OCI-LY7 (cell line): ENCODE data around the gene TBX2. TPM values are rescaled to one million over a fixed set of nuclear protein-coding genes. Genes with fewer than 3 reads are reported as not detected.

ENCODE experiments used
- BruUV-seq: library from RNA; stranded (reverse); fragments of 400-500 nt; replicated peaks from 2 replicates; lab custom pipeline; 2021; lab: Mats Ljungman, UMichigan
- CTCF ChIA-PET: fragments of 300-600 bp; sonication (Branson Sonifier 250); formaldehyde crosslinking; loops from one replicate; lab custom pipeline; 2022; ENCODE audit warnings: antibody characterized with exemption; ENCODE audit not compliant: unreplicated experiment; lab: Charles Lee
- POLR2A ChIA-PET: fragments of 300-600 bp; sonication (Branson Sonifier 250); formaldehyde crosslinking; loops from one replicate; lab custom pipeline; 2022; ENCODE audit warnings: antibody characterized with exemption; lab: Charles Lee
- DNase-seq: peaks from one replicate; pipeline ENCODE4 v3.0.0-alpha.2; 2015; ENCODE audit warnings: low spot score
- H2AFZ ChIP-seq: fragments of 200-600 bp; sonication (generic), shearing (Covaris generic); 2 replicates; pipeline ENCODE4 v1.6.1; 2014; ENCODE audit warnings: mild to moderate bottlenecking, antibody characterized with exemption, low read length, moderate library complexity
- H3K27ac ChIP-seq: fragments of 200-600 bp; sonication (generic); 2 replicates; pipeline ENCODE4 v1.5.1; 2014; ENCODE audit warnings: mixed run types, low read depth, mild to moderate bottlenecking, moderate library complexity, low read length, inconsistent platforms; ENCODE audit not compliant: poor library complexity, severe bottlenecking
- H3K36me3 ChIP-seq: fragments of 200-600 bp; sonication (generic); 2 replicates; pipeline ENCODE4 v1.6.1; 2014; ENCODE audit warnings: mild to moderate bottlenecking, antibody characterized with exemption, low read length, moderate library complexity, mixed read lengths; ENCODE audit not compliant: insufficient read depth
- H3K4me1 ChIP-seq: fragments of 200-600 bp; sonication (generic); 2 replicates; pipeline ENCODE4 v1.5.1; 2014; ENCODE audit warnings: mild to moderate bottlenecking, low read length; ENCODE audit not compliant: insufficient read depth, poor library complexity, severe bottlenecking
- H3K4me2 ChIP-seq: fragments of 200-600 bp; sonication (generic); 2 replicates; pipeline ENCODE4 v1.6.1; 2014; ENCODE audit warnings: mild to moderate bottlenecking, low read length
- H3K4me3 ChIP-seq: fragments of 200-600 bp; sonication (generic); 2 replicates; pipeline ENCODE4 v1.5.1; 2014; ENCODE audit warnings: mild to moderate bottlenecking, low read depth, low read length; ENCODE audit not compliant: poor library complexity, severe bottlenecking
- H3K79me2 ChIP-seq: fragments of 200-600 bp; sonication (generic); 2 replicates; pipeline ENCODE4 v1.6.1; 2016; ENCODE audit warnings: low read depth, mild to moderate bottlenecking, low read length, moderate library complexity, mixed read lengths; ENCODE audit not compliant: insufficient read depth
- H3K9me2 ChIP-seq: fragments of 200-600 bp; sonication (generic); 2 replicates; pipeline ENCODE4 v1.6.1; 2016; ENCODE audit warnings: mild to moderate bottlenecking, low read length, mixed read lengths; ENCODE audit not compliant: insufficient read depth
- H3K9me3 ChIP-seq: fragments of 200-600 bp; sonication (generic); 2 replicates; pipeline ENCODE4 v1.6.1; 2014; ENCODE audit warnings: mild to moderate bottlenecking, mixed run types, low read length, mixed read lengths
- H4K20me1 ChIP-seq: fragments of 200-600 bp; sonication (generic); 2 replicates; pipeline ENCODE4 v1.6.1; 2014; ENCODE audit warnings: mild to moderate bottlenecking, antibody characterized with exemption, low read length, moderate library complexity, mixed read lengths; ENCODE audit not compliant: insufficient read depth
- EZH2phosphoT487 ChIP-seq: fragments of 200-600 bp; sonication (generic); IDR thresholded peaks from 2 replicates; pipeline ENCODE4 v1.6.1; 2018; ENCODE audit warnings: low read depth, borderline replicate concordance, mild to moderate bottlenecking, mixed run types, antibody characterized with exemption, low read length, moderate library complexity, mixed read lengths
- intact Hi-C: fragments of 100-400 bp; cut with micrococcal nuclease; formaldehyde crosslinking; loops from one replicate; pipeline ENCODE4 v1.10.0; 2022; ENCODE audit not compliant: unreplicated experiment
- total RNA-seq, 2 experiments: library from RNA; depleted of rRNA in 1 of 2; stranded (reverse); fragments of >200 nt in 1 of 2; shearing (Covaris generic) in 1 of 2; gene quantifications; 2 replicates each; pipeline ENCODE4 v1.2.3, GENCODE V29; 2014 to 2022
- TF ChIP-seq, protein P1 (sequence below): fragments of 200-600 bp; sonication (generic); conservative IDR thresholded peaks from 2 replicates; pipeline ENCODE4 v1.5.1; 2014; ENCODE audit warnings: mild to moderate bottlenecking, antibody characterized with exemption, low read length, moderate library complexity, mixed read lengths

Gene TBX2
- total RNA-seq, 2 experiments from 2014 or later: not detected

GRCh38 chr17:61388561-61389356 is 10.9 kb upstream of the TBX2 start:
- no peaks in the 10 kb centered on the region for H3K79me2 ChIP-seq
- no peak for TF ChIP-seq EZH2phosphoT487
- TF ChIP-seq, protein P1, sequence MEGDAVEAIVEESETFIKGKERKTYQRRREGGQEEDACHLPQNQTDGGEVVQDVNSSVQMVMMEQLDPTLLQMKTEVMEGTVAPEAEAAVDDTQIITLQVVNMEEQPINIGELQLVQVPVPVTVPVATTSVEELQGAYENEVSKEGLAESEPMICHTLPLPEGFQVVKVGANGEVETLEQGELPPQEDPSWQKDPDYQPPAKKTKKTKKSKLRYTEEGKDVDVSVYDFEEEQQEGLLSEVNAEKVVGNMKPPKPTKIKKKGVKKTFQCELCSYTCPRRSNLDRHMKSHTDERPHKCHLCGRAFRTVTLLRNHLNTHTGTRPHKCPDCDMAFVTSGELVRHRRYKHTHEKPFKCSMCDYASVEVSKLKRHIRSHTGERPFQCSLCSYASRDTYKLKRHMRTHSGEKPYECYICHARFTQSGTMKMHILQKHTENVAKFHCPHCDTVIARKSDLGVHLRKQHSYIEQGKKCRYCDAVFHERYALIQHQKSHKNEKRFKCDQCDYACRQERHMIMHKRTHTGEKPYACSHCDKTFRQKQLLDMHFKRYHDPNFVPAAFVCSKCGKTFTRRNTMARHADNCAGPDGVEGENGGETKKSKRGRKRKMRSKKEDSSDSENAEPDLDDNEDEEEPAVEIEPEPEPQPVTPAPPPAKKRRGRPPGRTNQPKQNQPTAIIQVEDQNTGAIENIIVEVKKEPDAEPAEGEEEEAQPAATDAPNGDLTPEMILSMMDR: no peak
- ChIA-PET CTCF (no interaction called here), POLR2A (no interaction called here)
- no peaks in the 10 kb centered on the region for H3K9me3 ChIP-seq
- H3K36me3 ChIP-seq: no peaks in the 10 kb centered on the region
- DNase-seq: no peak
- intact Hi-C loops: no loop called here
- no peaks in the 10 kb centered on the region for H3K9me2 ChIP-seq
- H3K4me3 ChIP-seq: no peak overlapping the region
- H2AFZ ChIP-seq: no peak overlapping the region
- H3K27ac ChIP-seq: no peak overlapping the region
- H3K4me2 ChIP-seq: no peak overlapping the region
- no TSS peak for BruUV-seq
- no peaks in the 10 kb centered on the region for H3K4me1 ChIP-seq
- H4K20me1 ChIP-seq: no peaks in the 10 kb centered on the region

- peak overlapping the region; percentile 48 for H3K4me2 ChIP-seq
- no peak overlapping the region for H3K4me3 ChIP-seq
- intact Hi-C loops: loop anchor here (5.0 kb wide), 2 partner anchors 388 to 668 kb away; no protein-coding TSS in a partner anchor
- CTCF ChIA-PET: no interaction called here
- H4K20me1 ChIP-seq: no peaks in the 10 kb centered on the region
- no peak overlapping the region for H3K27ac ChIP-seq
- DNase-seq: peak; percentile 42
- no peaks in the 10 kb centered on the region for H3K79me2 ChIP-seq
- peak overlapping the region; percentile 55; the same call in 1 of the 2 replicates for H2AFZ ChIP-seq
- no peaks in the 10 kb centered on the region for H3K4me1 ChIP-seq
- no TSS peak for BruUV-seq
- H3K9me2 ChIP-seq: no peaks in the 10 kb centered on the region
- H3K9me3 ChIP-seq: no peaks in the 10 kb centered on the region
- no peaks in the 10 kb centered on the region for H3K36me3 ChIP-seq
- POLR2A ChIA-PET: no interaction called here
- TF ChIP-seq EZH2phosphoT487: no peak
- TF ChIP-seq, protein P1: peak; percentile 96
Observed at GRCh38 chr17:61389670-61390478, 9.8 kb upstream of the TBX2 start.
